ENCODE data around the gene IL18RAP.

- TF ChIP-seq, protein P1, sequence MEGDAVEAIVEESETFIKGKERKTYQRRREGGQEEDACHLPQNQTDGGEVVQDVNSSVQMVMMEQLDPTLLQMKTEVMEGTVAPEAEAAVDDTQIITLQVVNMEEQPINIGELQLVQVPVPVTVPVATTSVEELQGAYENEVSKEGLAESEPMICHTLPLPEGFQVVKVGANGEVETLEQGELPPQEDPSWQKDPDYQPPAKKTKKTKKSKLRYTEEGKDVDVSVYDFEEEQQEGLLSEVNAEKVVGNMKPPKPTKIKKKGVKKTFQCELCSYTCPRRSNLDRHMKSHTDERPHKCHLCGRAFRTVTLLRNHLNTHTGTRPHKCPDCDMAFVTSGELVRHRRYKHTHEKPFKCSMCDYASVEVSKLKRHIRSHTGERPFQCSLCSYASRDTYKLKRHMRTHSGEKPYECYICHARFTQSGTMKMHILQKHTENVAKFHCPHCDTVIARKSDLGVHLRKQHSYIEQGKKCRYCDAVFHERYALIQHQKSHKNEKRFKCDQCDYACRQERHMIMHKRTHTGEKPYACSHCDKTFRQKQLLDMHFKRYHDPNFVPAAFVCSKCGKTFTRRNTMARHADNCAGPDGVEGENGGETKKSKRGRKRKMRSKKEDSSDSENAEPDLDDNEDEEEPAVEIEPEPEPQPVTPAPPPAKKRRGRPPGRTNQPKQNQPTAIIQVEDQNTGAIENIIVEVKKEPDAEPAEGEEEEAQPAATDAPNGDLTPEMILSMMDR (IDR thresholded peaks at IDR 0.05), result no peak
- TF ChIP-seq EP300 (IDR thresholded peaks at IDR 0.05), result no peak
- no peak for TF ChIP-seq POLR2A (IDR thresholded peaks at IDR 0.05)
- no peak for TF ChIP-seq POLR2AphosphoS5 (IDR thresholded peaks at IDR 0.05)
Measured at GRCh38 chr2:102421890-102422759, 835 bp upstream of the IL18RAP start.

Data from sigmoid colon (tissue), 4 donors.